ENCODE measurements around the gene LMOD2. TPM values are rescaled to one million over a fixed set of nuclear protein-coding genes. Genes with fewer than 3 reads are reported as not detected.

The LMOD2 gene
- total RNA-seq, 4 donors from 2014 or later = not detected

DNA sequence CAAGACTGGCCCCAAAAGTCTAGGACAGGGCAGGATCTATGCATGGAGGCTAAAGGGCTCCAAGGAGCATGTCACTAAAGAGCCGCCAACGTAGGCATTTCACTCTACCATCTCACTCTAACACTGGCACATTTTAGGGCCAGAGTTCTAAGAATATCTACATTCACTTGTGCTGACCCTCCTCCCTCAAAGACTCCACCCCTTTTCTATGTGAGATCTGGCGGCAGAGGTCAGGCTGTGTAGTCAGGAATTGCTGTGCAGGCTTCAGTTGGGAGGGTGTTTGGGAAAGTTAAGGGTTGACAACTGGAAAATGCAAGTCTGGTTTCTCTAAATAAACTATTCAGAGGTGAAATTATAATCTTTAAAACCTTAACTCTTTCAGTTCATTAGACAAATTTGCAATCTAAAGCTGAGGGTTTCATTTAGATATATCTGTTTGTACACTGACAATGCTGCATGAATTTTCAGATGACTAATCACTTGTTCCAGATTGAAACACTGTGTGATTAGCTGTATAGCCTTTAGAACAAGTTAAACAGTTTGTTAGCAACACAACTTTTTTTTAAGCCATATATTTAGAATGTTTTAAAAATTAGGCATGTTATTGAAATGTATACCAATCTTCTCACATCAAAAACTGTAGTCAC is 18.2 kb downstream of the LMOD2 start:
- H3K36me3 ChIP-seq = no peaks in the 10 kb centered on the region
- H3K27ac ChIP-seq = no peak overlapping the region
- ATAC-seq = no peak
- WGBS, 2 donors (ENCODE audit: low coverage in 1 of 2) = 72 to 80% methylated on average over 3 of the region's 3 CpGs
- H3K27me3 ChIP-seq = no peaks in the 10 kb centered on the region
- no peak for TF ChIP-seq EP300 (IDR thresholded peaks at IDR 0.05)
- TF ChIP-seq POLR2A (IDR thresholded peaks at IDR 0.05) = no peak
- TF ChIP-seq POLR2AphosphoS5 (IDR thresholded peaks at IDR 0.05) = no peak
- TF ChIP-seq, protein P1, sequence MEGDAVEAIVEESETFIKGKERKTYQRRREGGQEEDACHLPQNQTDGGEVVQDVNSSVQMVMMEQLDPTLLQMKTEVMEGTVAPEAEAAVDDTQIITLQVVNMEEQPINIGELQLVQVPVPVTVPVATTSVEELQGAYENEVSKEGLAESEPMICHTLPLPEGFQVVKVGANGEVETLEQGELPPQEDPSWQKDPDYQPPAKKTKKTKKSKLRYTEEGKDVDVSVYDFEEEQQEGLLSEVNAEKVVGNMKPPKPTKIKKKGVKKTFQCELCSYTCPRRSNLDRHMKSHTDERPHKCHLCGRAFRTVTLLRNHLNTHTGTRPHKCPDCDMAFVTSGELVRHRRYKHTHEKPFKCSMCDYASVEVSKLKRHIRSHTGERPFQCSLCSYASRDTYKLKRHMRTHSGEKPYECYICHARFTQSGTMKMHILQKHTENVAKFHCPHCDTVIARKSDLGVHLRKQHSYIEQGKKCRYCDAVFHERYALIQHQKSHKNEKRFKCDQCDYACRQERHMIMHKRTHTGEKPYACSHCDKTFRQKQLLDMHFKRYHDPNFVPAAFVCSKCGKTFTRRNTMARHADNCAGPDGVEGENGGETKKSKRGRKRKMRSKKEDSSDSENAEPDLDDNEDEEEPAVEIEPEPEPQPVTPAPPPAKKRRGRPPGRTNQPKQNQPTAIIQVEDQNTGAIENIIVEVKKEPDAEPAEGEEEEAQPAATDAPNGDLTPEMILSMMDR (IDR thresholded peaks at IDR 0.05) = no peak
- no peak overlapping the region for H3K4me3 ChIP-seq
- no peaks in the 10 kb centered on the region for H3K9me3 ChIP-seq
- H3K4me1 ChIP-seq = peaks cover 0 to 23% (median 0%) of the 10 kb centered on the region in 3 donors

DNA sequence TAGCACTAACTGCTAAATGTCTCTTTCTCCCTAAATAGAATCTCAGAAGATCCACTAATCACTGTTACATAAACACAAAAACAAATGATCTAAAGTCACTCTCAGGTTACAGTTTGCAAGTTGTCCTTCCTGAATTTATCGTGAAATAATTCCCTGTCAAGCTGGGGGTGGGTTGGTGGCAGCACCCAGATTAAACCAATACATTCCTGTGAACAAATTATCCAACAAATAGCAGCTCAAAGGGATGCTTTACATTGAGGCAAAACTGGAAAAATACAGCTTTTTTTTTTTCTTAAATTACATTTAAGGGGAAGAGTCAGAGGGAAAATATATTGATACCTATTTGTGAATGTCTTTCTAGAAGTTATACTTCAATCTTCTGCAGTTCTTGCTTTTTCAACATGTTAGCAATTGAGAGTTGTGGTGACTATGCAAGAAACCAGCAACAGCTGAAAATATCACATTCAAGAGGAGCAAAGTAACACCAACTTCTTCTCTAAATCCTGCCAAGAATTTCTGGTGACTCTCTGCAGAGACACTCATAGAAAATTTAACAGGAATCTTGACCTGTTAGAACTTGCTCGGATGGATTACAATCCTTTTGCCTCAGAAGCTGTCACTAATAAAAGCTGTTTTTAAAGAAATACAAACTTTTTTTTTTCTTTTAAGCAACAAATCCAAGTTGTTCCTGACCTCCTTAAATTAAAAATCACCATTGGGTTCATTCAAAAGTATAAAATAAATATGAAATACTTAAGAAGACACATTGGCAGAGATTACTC is 18.9 kb downstream of the LMOD2 start:
- peaks cover 0 to 5% of the 10 kb centered on the region in 2 donors for H3K36me3 ChIP-seq
- H3K4me1 ChIP-seq = peaks cover 0 to 23% (median 0%) of the 10 kb centered on the region in 3 donors
- H3K27ac ChIP-seq = peak overlapping the region in 3 of 4 donors; percentile 3 to 18 (median 11)
- no peak overlapping the region for H3K4me3 ChIP-seq
- no peaks in the 10 kb centered on the region for H3K9me3 ChIP-seq
- H3K27me3 ChIP-seq = no peaks in the 10 kb centered on the region
- peak; percentile 57 for ATAC-seq
- 15% methylated on average over 2 of the region's 2 CpGs; no CpG with 5 or more reads in 1 of the 2 donors for WGBS, 2 donors (ENCODE audit: low coverage in 1 of 2)
- TF ChIP-seq EP300 (IDR thresholded peaks at IDR 0.05) (no peak), POLR2A (IDR thresholded peaks at IDR 0.05) (no peak), POLR2AphosphoS5 (IDR thresholded peaks at IDR 0.05) (no peak)
- TF ChIP-seq, protein P1 (IDR thresholded peaks at IDR 0.05) = no peak

DNA sequence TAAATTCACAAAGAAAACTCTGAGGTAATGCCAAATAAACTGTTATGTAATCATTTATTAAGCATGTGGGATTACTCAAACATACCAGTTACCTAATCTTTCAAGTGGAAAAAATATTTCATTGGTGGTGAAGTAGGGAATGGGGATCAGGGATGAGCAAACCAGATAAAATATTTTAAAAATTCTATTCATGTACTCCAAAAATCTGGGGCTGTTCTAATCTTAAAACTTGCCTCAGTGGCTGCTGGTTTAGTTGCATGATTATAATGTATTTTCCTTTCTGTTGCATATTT is 19.5 kb downstream of the LMOD2 start:
- Histone ChIP-seq H3K27ac (peak overlapping the region in 2 of 4 donors; percentile 11 to 13), H3K4me3 (no peak overlapping the region), H3K9me3 (no peaks in the 10 kb centered on the region), H3K4me1 (peaks cover 0 to 23% (median 0%) of the 10 kb centered on the region in 3 donors), H3K27me3 (no peaks in the 10 kb centered on the region), H3K36me3 (peaks cover 0 to 10% of the 10 kb centered on the region in 2 donors)
- ATAC-seq = peak; percentile 68
- TF ChIP-seq, protein P1 (IDR thresholded peaks at IDR 0.05) = no peak
- TF ChIP-seq POLR2A (IDR thresholded peaks at IDR 0.05) = no peak
- TF ChIP-seq EP300 (IDR thresholded peaks at IDR 0.05) = no peak
- no peak for TF ChIP-seq POLR2AphosphoS5 (IDR thresholded peaks at IDR 0.05)

DNA sequence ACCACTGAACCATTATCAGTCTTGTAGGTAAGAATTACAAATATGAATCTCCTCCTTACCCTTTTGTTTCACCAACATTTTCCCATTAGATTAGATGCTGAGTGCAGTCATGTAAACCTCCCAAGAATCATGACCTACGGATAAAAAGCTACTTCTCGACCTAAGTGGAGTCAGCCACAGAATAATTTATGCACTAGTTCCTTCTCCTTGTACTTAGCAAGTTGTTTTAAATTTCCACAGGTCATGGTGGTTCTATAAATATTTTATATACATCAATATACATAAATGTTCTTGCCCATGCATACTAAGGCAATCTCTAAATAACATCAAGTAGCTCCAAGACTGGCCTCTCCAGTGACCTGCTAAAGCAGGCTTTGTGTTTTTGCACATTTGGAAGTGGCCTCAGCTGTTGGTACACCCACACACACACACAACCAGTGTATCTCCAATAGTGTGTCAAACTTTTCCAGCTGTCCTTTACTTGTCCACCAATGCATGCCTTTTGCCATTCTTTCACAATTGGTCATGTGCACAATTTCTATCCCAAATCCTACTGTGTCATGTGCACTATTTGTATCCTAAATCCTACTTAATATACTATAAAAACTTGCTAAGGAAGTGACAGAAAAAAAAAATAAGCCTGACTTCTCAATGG is 21.5 kb downstream of the LMOD2 start:
- 64 to 94% methylated on average over 2 of the region's 2 CpGs for WGBS, 2 donors (ENCODE audit: low coverage in 1 of 2)
- H3K4me1 ChIP-seq = peaks cover 0 to 23% (median 0%) of the 10 kb centered on the region in 3 donors
- no peak for ATAC-seq

More for the DNA sequence above, 21.5 kb downstream of the LMOD2 start:
- no peak overlapping the region for H3K27ac ChIP-seq
- H3K4me3 ChIP-seq = no peak overlapping the region
- no peaks in the 10 kb centered on the region for H3K27me3 ChIP-seq
- peaks cover 0 to 27% of the 10 kb centered on the region in 2 donors for H3K36me3 ChIP-seq
- no peaks in the 10 kb centered on the region for H3K9me3 ChIP-seq
- TF ChIP-seq EP300 (IDR thresholded peaks at IDR 0.05) (no peak), POLR2AphosphoS5 (IDR thresholded peaks at IDR 0.05) (no peak), POLR2A (IDR thresholded peaks at IDR 0.05) (no peak)
- TF ChIP-seq, protein P1 (IDR thresholded peaks at IDR 0.05) = no peak
